HTR-8/SVneo (cell line): Measurements from ENCODE around the gene KDM2B.

Source experiments
- DNase-seq: peaks from one replicate; pipeline ENCODE4 v3.0.0; 2011; ENCODE audit warnings: low spot score, mixed read lengths; ENCODE audit not compliant: insufficient read length
- FAIRE-seq: peaks from 2 replicates; lab custom pipeline; 2011; peaks lifted over from hg19 to GRCh38; lab: Jason Lieb, UNC

The KDM2B gene

DNA sequence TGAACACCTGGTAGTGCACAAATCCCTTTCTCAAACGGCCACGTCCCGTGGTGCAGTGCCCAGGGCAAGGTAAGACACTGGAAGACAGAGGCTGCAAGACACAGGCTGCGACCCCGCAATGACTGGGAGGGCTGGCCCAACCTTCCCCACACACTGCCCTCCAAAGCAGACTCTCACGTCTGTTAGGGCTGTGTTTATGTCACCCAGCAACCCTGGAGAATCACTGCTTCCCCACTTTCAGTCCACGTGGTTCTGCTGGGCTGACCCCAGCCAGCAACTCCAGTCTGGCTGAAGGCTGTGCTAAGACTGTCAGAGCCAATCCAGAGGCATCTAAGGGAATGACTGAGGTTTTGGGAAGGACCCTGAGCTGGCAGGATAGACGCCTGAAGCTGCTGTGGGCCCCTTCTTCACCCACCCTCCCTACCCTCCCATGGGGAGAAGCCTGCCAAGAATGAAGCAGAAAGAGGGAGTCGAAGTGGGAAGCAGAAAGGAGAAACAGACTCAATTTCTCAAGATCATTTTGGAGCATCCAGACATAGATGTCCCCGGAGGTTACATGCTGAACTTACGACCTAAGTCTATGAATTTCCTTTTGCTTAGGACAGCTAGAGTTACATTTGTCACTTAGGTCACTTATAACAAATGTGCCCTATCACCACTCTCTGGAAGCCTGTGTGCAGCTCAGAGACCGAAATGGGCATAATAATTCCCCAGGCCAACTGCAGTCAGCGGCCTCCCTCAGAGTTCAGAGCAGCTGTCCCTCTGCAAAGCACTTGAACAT, 11.7 kb downstream of the KDM2B start:
- DNase-seq: no peak
- FAIRE-seq: no peak

DNA sequence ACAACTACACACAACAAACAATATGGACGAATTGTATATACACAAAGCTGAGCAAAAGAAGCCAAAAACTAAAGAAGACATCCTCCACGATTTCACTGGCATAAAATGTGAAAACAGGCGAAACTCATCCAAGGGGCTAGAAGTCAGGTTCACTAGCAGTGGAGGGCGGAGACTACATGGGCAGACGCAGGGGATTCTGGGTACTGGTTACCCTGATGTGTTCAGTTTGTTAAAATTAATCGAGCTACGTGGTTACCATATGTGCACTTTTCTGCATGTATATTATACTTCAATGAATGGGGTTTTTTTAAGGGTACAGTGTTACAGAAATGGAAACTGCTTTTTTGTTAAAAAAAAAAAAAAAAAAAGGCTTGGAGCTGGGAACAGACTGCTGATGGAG, 12.3 kb downstream of the KDM2B start:
- no peak for DNase-seq
- no peak for FAIRE-seq

DNA sequence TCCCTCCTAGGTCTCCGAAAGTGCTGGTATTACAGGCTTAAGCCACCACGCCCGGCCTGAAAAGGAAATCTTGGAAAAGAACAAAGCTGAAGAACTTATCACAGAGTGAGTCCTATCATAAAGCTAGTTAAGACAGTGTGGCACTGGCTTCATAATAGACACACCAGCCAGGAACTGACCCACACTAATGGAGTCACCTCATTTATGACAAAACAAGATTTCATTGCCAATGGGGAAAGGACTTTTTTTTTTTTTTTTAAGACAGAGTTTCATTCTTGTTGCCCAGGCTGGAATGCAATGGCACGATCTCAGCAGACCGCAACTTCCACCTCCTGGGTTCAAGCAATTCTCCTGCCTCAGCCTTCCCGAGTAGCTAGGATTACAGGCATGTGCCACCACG, 15.7 kb downstream of the KDM2B start:
- DNase-seq (no peak), FAIRE-seq (no peak)

DNA sequence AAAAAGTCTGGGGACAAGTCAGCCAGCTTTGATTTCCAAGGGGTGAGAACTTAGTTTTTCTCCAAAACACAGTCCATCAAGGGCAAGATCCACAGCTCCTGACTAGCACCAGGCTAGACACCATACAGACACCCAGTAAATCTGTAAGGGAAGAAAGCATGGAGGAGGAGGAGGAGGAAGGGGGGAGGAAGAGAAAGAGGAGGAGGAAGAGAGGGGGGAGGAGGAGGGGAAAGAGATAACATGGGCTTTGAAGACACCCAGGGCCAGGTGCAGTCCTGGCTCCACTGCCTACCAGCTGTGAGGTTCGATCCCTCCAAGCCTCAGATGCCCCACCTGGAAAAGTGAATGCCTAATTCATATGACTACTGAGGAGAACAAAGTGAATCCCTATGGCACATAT, 18.3 kb downstream of the KDM2B start:
- FAIRE-seq (no peak), DNase-seq (no peak)

DNA sequence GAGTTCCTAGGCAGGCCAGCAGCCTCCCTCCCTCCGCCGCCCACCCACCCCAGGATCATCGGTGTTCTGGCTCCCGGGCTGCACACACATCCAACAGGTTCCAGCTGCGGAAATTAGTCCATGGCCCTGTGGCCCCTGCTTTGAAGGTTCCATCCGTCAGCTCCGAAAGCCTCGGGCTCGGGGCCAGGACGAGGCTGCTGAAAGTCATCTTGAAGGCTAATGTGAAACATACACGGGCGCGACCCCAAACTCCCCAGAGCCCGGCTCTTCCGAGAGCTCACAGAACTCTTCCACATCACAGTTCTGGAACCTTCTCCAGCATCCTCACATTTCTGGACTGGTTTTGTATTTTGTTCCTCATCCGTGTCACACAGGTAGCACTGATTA, 19.8 kb downstream of the KDM2B start:
- DNase-seq: no peak
- FAIRE-seq: no peak

DNA sequence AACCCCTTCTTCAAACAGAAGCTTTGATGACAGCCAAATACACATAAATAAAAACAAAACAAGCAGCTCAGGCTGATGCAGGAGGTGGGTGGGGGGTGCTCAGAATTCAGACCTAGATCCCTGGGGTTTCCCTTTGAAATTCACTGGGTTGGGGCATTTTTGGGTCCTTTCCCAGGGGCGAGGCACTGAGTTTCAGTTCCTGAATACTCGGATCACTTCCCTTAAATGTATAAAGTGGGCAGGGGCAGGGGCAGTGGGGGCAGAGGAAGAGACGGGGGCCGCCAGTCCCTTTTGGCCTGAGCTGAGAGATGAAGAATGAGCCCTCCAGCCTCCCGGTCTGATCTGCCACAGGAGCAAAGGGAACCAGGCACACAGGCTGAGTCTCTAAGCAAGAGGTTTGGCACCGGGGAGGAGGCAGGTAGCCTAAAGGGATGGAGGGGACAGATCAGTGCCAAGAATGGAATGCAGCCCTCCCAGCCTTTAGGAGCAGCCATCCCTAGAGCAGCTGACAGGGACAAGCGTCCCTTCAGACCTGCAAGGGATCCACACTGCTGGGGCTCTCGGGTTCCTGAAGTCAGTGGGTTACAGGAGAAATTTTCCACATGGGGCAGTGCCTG, 20.3 kb downstream of the KDM2B start:
- DNase-seq (no peak), FAIRE-seq (no peak)

DNA sequence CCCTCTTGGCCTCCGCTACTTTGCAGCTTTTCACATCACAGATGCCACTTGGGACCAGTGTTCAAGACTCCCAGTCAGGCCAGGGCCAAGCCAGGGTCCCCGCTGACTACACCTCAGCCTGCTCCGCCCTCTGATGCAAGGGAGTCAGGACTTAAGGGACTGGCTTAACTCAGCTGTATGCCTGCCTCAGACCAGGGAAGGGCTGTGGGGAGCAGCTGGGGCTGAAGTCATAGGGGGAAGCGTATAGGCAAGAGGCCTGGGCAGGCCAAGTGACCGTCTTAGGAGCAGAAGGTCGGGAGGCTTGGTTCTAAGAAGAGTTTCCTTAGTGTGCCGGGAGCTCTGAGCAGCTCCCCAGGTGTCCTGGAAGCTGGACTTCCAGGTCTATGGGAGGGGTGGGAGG, 21.9 kb downstream of the KDM2B start:
- no peak for DNase-seq
- FAIRE-seq: no peak

DNA sequence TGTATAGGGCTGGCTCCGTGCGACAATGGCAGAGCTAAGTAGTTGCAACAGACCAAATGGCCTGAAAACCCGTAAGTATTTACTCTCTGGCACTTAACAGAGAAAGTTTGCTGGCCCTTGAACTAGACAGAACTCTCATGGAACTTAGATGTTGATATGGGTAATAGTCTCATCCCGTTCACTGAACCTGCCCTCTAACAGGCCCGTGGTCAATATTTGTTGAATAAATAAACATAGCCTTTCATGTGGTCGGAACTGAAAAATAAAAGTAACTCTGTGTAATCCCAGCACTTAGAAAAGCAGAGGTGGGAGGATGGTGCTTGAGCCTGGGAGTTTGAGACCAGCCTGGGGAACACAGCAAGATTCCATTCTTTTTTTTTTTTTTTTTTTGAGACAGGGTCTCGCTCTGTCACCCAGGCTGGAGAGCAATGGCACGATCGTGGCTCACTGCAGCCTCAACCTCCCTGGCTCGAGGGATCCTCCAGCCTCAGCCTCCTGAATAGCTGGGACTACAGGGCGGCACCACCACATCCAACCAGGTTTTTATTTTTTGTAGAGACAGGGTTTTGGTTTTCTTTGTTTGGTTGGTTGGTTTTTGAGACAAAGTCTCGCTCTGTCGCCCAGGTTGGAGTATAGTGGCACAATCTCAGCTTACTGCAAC, 29.7 kb downstream of the KDM2B start:
- DNase-seq (no peak), FAIRE-seq (no peak)

DNA sequence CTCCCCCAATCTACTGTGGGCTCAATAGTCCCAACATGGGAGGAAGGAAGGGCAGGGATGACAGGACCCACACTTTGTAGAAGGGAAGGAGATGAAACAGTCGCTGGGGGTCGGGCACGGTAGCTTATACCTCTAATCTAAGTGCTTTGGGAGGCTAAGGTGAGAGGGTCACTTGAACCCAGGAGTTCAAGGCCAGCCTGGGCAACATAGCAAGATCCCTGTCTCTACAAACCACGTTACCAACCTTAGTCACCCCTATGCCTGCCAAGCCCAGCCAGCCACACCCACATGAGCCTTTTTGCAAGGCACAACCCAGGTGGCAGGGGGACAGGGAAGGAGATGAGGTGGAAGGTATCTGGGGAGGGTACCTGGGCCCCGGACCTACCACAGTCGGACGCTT, 31.7 kb downstream of the KDM2B start:
- no peak for FAIRE-seq
- DNase-seq: no peak

DNA sequence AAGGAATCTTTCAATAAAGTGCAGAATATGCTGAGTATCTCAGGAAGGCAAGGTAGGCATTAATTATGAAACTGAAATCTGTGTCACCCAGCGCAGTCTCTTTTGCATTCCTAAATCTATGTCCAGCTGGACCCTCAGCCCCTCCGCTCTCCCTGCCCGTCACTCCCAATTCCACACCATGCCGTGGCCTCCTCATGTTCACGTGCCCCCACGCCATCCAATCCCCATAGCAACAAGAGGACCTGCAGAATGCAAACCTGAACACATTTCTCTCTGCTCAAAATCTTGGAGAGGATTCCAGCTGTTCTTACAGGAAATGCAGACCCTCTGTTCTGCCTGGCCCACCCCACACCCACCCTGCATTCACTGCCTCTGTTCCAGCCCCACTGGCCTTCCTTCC, 35.3 kb downstream of the KDM2B start:
- FAIRE-seq (no peak), DNase-seq (no peak)

DNA sequence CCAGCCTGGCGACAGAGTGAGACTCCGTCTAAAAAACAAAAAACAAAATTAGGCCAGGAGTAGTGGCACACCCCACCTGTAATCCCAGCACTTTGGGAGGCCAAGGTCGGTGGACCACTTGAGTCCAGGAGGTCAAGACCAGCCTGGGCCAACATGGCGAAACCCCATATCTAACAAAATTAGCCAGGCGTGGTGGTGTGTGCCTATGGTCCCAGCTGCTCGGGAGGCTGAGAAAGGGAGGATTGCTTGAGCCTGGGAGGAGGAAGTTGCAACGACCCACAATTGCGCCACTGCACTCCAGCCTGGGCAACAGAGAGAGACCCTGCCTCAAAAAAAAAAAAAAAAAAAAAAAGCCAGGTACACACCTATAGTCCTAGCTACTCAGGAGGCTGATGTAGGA, 37.0 kb downstream of the KDM2B start:
- DNase-seq (no peak), FAIRE-seq (no peak)

DNA sequence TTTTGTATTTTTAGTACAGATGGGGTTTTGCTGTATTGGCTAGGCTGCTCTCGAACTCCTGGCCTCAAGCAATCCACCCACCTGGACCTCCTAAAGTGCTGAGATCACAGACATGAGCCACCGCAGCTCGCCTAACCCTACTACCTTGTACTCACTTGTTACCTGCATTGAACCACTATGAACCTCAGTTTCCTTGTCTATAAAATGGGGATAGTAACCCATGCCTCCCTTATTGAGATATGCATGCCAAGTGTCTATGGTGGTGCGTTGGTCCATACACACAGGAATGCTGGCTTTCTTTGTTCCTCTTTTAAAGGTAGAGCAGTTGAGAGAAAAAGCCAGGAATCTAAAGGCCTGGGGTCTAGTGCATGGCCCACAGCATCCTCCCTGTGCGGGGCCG, 40.9 kb downstream of the KDM2B start:
- FAIRE-seq (no peak), DNase-seq (no peak)

DNA sequence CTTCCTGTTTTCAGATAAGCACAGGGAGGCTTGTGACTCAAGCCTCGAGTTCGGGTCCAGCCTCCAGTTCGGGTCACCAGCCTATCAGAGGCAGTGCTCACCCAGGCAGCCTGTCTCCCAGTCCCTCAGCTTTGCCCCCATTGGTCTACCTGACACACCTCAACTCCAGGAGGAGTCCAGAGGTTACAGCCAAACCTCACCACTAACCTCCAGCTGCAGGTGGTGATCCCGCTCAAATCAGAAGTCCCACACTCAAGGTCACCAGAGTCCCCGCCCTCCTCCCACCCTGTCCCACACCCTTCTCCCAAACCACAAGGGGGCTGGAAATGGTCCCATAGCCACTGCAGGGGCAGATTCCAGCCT, 42.1 kb downstream of the KDM2B start:
- FAIRE-seq (no peak), DNase-seq (peak; percentile 33)

DNA sequence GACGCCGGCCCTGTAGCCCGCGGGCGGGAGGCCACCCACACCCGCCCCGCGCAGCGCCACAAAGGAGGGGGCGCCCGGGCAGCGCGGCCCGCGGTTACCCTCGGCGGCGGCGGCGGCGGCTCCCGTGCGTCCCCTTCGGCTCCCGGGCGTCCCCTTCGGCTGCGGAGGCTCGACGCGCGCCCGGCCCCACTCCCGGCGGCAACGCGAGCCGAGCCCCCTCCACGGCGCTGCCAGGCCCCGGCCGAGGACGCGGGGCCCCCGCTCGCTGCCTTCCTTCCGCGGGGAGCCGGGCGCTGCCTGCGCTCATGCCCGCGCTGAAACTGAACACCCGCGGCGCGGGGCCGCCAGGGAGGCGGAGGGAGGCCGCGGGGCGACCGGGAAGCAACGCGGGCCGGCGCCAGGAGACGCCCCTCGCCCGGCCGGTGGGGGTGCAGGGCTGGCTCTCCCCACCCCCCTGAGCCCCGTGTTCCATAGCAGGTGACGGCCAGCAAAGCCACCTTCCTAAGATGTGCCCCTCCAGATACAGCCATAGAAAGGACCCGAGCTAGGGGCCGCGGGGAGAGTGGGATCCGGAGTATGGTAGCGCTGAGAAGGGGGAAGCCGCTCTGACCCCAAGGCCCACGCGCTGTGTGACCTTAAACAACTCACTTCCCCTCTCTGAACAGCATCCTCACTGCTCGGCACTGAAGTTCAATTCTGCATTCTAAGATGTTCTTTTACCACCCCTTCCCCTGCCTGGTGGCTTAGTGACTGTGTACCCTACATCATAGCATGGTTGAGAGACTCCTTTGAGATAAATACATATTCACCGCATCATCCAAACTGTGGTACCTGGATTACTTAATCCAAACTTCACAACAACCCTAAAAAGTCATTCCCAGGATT, 42.8 kb downstream of the KDM2B start:
- DNase-seq: no peak
- no peak for FAIRE-seq

DNA sequence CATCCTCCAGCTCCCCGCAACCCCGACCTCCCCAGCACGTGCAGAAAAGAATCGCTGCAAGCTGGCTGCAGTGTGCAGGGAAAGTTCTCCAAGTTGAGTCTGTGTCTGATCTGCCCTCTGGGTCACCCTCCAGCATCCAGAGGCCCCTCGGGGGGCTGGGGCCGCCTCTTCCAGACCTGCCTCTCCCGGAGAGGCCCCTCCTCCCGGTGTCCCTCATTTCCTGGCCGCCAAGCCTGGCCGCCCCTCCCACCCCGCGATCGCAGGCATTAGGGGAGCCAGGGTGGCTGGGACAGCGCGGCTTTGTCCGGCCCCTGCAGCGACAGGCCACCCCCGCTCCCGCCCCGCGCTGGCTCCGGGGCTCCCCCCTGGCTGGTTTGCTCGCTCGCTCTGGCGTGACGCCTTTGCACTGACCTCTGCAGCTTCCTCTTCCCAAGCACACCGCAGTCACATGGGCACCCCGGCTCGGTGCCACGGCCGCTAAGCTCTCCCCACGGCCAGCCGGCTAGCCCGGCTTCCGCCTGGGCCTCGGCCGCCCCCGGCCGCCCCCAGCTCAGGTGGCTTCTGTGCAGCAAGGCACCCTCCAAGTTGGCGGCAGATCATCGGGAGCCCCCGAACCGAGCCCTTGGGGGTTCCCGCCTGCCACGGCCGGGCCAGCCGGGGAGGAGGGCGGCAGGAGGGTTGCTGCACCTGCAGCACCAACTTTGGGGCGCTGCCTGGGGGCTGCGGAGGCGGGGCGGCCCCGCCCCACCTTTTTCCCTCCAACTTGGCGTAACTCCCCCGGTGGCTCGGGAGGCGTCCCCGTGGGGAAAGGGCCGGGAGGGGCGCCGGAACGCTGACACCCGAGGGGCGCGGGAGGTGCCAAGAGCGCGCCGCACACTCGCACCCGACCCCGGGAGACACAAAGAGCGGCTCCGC, 43.7 kb downstream of the KDM2B start:
- DNase-seq (peak; percentile 80), FAIRE-seq (peak; percentile 48)

DNA sequence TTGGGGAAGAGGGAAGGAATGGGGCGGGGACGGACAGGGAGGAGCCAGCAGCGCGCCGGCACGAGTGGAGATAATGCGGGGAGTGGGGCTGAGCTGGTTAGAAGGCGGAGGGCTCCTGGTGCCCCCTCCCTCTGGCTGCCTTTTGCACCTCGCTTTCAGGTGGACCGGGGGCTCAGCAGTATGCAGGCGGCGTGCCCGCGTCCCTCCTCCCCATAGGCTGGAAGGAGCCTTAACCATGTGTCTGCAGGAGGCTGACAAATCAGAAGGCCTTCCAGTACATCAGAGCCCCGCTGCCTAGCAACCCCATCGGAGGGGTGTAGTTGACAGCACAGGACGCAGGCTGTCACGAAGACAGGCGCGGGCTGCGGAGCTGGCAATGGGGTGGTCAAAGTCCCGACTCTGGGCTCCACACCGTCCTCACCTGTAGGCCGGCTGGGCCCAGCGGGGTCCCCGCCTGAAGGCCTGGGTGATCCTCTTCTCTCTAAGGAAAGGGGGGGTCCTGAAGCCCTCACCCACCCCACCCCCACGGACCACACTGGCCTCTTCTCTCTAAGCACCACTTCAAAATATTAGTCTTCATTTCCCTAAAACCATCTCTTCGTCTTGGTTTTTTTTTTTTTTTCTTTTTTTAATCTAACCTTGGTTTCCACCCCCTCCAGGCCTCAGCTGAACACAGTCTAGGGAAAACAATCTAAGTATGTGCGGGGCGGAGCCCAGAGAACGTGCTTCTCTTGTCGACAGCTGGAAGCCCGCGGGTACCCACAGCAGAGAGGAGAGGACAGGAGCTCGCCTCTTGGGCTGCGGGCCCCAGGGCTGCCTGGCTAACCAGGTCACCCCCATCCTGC, 44.5 kb downstream of the KDM2B start:
- DNase-seq (peak; percentile 44), FAIRE-seq (no peak)

DNA sequence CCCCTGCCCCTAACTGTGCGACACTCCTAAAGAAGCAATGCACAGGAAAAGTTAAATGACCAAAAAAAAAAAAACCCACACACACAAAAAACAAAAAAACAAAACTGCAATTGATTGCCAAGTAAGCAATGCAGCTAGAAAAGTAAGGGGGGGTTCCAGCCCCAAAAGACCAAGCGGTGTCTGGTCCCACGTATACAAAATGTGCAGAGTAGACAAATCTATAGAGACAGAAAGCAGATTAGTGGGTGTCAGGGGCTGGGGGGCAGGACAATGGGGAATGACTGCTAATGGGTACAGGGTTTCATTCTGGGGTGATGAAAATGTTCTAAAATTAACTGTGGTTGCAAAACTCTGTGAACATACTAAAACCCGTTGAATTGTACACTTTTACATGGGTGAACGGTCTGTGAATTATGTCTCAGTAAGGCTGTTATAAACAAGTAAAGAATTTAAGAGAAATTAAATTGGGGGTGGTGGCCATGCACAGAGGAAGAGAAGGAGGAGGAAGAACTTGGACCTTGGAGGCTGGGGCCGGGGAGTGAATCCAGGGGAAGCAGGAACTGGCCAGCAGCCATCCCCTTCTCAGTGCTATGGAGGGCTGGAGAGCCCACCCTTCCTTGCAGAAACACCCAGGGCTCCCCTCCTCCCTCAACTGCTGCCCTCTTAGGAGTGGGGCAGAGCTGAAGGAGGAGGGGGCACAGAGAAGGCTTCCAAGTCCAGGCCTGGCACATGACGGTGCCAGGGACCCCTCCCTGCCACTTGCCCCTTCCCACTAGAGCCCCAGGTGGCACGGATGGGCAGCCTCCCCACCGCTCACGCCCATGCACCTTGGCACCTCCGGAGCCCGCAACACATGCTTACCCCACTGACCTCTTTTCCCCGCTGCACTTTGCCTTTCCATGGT, 45.4 kb downstream of the KDM2B start:
- FAIRE-seq: no peak
- DNase-seq: no peak
